Kidney (tissue), 14 donors: ENCODE results near the gene KCTD15. TPM values are rescaled to one million over a fixed set of nuclear protein-coding genes. Genes with fewer than 3 reads are reported as not detected.

Experiments
- DNase-seq, 5 donors: peaks; one replicate each; pipeline ENCODE4 v3.0.0-alpha.2; 2013 to 2020
- FAIRE-seq: peaks from 2 replicates; lab custom pipeline; 2012; peaks lifted over from hg19 to GRCh38; lab: Jason Lieb, UNC
- H3K27ac ChIP-seq, 2 donors: one replicate each; pipeline ENCODE4 v1.7.0; 2013; ENCODE audit warnings: low read depth in 2 of 2, low read length in 2 of 2, inconsistent platforms in 1 of 2
- H3K27me3 ChIP-seq: one replicate; pipeline ENCODE4 v1.7.1; 2013; ENCODE audit warnings: low read length, inconsistent platforms; ENCODE audit not compliant: control insufficient read depth, insufficient read depth
- H3K36me3 ChIP-seq, 3 donors: one replicate each; pipeline versions ENCODE4 v1.7.0 to v1.7.1; 2013; ENCODE audit warnings: low read length in 3 of 3, control low read depth in 1 of 3, inconsistent platforms in 1 of 3; ENCODE audit not compliant: insufficient read depth in 3 of 3, control insufficient read depth in 2 of 3
- H3K4me1 ChIP-seq, 3 donors: one replicate each; pipeline versions ENCODE4 v1.7.0 to v1.7.1; 2013; ENCODE audit warnings: low read length in 3 of 3, inconsistent platforms in 1 of 3, low read depth in 1 of 3; ENCODE audit not compliant: control insufficient read depth in 2 of 3, insufficient read depth in 2 of 3
- H3K4me3 ChIP-seq, 3 donors: one replicate each; pipeline versions ENCODE4 v1.7.0 to v1.8.1; 2013; ENCODE audit warnings: low read length in 3 of 3, control low read depth in 1 of 3, inconsistent platforms in 1 of 3
- H3K9ac ChIP-seq, 3 donors: one replicate each; pipeline versions ENCODE4 v1.7.0 to v1.7.1; 2013; ENCODE audit warnings: low read length in 3 of 3, control low read depth in 1 of 3, inconsistent platforms in 1 of 3
- H3K9me3 ChIP-seq, 3 donors: one replicate each; pipeline versions ENCODE4 v1.7.0 to v1.7.1; 2013; ENCODE audit warnings: low read length in 3 of 3, control low read depth in 1 of 3, inconsistent platforms in 1 of 3; ENCODE audit not compliant: control insufficient read depth in 2 of 3, insufficient read depth in 1 of 3
- CTCF ChIP-seq: IDR thresholded peaks from 3 replicates; pipeline ENCODE4 v1.5.1; 2012; ENCODE audit warnings: mild to moderate bottlenecking, moderate library complexity, borderline replicate concordance; ENCODE audit not compliant: insufficient read depth; ENCODE audit errors: extremely low read depth
- intact Hi-C: fragments of 100-400 bp; cut with DNase I; formaldehyde crosslinking; loops from one replicate; pipeline ENCODE4 v1.11.1; 2022
- polyA plus RNA-seq: library from polyadenylated mRNA; stranded (reverse); fragments of 350-450 nt; fragmentation: Illumina TruSeq; extraction: RNeasy Lipid Tissue Mini Kit (QIAGEN cat#74804); gene quantifications from one replicate; pipeline ENCODE4 v1.2.3, GENCODE V29; 2014; ENCODE audit warnings: low read depth, low replicate concordance; ENCODE audit not compliant: insufficient read depth
- total RNA-seq: library from RNA; stranded (reverse); fragmentation: NEBNext Ultra II Directional; extraction: Animal tissue kit (Norgen Biotek cat#: 25700); gene quantifications from one replicate; pipeline ENCODE4 v1.2.1, GENCODE V29; 2021
- donor health status: control.
- donor health status: control.
- donor health status: control.
- donor health status: control.
- donor health status: control.
- donor health status: DM: yes; HTN: yes; CAD: no.
- donor health status: Normal renal cell carcinoma (clear cell type).

KCTD15 gene
- total and polyA plus RNA-seq, 2 donors from 2014 or later = 10.5 to 22.0 TPM

DNA sequence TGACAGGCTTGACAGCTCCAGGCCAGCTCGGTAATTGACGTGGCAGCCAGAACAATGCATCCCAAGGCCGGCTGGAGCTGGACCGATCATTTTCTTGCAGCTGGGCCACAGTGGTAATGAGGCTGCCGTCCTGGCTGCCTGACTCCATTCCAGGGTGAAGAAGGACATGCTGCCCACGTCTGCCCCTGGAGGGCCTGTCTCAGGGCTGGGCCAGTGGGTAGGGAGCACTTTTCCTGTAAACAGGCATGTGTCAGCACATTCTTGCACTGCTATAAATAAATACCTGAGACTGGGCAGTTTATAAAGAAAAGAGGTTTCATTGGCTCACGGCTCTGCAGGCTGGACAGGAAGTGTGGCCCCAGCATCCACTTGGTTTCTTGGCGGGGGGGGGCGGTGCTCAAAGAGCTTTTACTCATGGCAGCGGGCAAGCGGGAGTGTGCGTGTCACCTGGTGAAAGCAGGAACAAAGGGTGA lies 38.1 kb upstream of the KCTD15 start:
- DNase-seq (peak in 1 of 5 donors; percentile 37), FAIRE-seq (no peak)
- Histone ChIP-seq H3K9ac (no peak overlapping the region), H3K27me3 (no peaks in the 10 kb centered on the region), H3K9me3 (no peaks in the 10 kb centered on the region), H3K36me3 (no peaks in the 10 kb centered on the region), H3K27ac (no peak overlapping the region), H3K4me1 (peaks cover 0 to 5% (median 0%) of the 10 kb centered on the region in 3 donors), H3K4me3 (no peak overlapping the region)
- intact Hi-C loops = no loop called here
- no peak for TF ChIP-seq CTCF

DNA sequence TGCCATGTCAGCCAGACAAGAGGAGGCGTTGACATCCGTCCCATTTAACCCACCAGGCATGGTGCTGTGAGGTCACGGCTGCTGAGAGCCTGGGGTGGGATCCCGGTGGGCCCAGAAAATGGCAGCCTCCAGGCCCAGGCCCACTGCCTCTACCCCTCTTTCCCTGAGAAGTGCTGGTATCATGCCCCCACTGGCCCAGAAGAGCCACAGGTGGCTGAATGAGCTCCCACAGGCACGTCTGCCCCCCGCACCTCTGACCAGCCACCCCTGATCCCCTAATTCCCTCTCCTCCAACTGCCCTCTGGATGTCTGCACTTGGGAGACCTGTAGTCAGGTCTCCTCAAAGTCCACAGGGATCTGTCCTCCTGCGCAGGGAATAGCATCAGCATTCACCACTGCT lies 37.3 kb upstream of the KCTD15 start:
- no peaks in the 10 kb centered on the region for H3K36me3 ChIP-seq
- DNase-seq (no peak), FAIRE-seq (no peak)
- H3K4me1 ChIP-seq = peaks cover 0 to 5% (median 0%) of the 10 kb centered on the region in 3 donors
- TF ChIP-seq CTCF = no peak
- intact Hi-C loops = no loop called here
- H3K27ac ChIP-seq = no peak overlapping the region
- H3K9ac ChIP-seq = no peak overlapping the region
- H3K4me3 ChIP-seq = no peak overlapping the region
- H3K9me3 ChIP-seq = no peaks in the 10 kb centered on the region
- no peaks in the 10 kb centered on the region for H3K27me3 ChIP-seq

DNA sequence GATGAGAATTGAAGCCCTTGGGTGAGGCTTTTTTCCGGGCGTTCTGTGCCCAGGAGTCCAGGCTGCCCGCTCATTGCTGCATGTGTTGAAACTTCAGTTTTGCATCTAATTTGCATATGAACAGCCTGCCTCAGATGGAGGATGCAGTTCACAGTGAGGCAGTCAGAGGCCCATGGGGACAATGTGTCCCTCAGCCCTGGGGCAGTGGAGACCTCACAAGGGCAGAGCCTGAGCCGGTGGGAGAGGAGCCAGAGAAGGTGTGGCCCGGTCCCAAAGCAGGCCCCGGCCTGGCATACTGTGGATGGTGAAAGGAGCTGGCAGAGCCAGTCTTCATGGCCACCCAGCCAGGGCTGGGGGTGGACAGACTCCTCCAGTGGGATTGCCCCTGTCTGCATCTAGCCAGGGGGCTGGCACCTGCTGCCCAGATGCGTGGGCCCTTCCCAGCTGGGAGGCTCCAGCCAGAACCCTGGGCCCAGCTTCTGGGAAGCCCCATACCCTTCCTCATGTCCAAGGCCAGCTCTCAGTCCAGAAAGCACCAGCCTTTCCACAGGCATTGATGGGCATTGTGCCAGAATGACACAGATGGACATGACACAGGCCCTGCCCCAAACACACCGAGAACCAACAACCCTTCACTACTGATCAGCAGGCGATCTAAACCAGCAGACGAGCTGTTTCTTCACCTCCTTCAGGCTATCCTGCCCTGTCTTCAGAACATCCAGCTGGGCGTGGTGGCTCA lies 32.9 kb upstream of the KCTD15 start:
- Histone ChIP-seq H3K4me3 (no peak overlapping the region), H3K9me3 (no peaks in the 10 kb centered on the region), H3K4me1 (no peaks in the 10 kb centered on the region), H3K27ac (no peak overlapping the region), H3K36me3 (no peaks in the 10 kb centered on the region), H3K27me3 (no peaks in the 10 kb centered on the region), H3K9ac (no peak overlapping the region)
- FAIRE-seq (no peak), DNase-seq (no peak)
- TF ChIP-seq CTCF = no peak
- intact Hi-C loops = no loop called here

- DNase-seq (no peak), FAIRE-seq (no peak)
- H3K9ac ChIP-seq = no peak overlapping the region
- H3K36me3 ChIP-seq = no peaks in the 10 kb centered on the region
- TF ChIP-seq CTCF = no peak
- no peaks in the 10 kb centered on the region for H3K27me3 ChIP-seq
- H3K27ac ChIP-seq = no peak overlapping the region
- intact Hi-C loops = no loop called here
- H3K9me3 ChIP-seq = no peaks in the 10 kb centered on the region
- no peaks in the 10 kb centered on the region for H3K4me1 ChIP-seq
- no peak overlapping the region for H3K4me3 ChIP-seq
Measured at GRCh38 chr19:33766623-33767022, 30.0 kb upstream of the KCTD15 start.
